ENCODE measurements around the gene UBE2K.
"Not testable (repeated sequence)": the region's sequence is repeated elsewhere in the genome, so short reads cannot be mapped to it uniquely, and the experiment has no call there.

The UBE2K gene

DNA sequence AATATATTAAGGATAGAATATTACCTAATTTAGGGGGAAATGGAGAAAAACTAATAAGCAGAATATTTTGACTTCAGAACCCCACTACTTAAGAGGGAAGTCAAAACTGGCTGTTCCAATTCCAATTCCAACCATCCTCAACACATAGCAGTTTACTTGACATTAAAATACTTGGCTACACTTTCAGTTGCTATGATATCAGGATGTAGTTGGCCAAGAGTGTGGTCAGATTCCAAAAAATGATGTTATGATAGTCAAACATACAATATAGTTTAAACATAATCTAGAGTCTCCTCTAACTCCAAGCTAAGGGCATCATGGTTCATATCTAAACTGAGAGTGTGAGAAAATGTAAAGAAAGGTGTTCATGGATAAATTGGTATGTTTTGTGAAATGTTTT is 42.7 kb upstream of the UBE2K start:
- H3K27ac ChIP-seq = no peak overlapping the region

GRCh38 chr4:39655876-39656275 is 42.1 kb upstream of the UBE2K start:
- Histone ChIP-seq H3K4me3 (ENCODE audit: low read depth, low read length) (no peak overlapping the region), H3K4me1 (no peaks in the 10 kb centered on the region), H3K4me2 (ENCODE audit: low read length) (no peak overlapping the region), H3K9ac (no peak overlapping the region), H3K79me2 (no peaks in the 10 kb centered on the region), H3K27ac (no peak overlapping the region), H3K36me3 (ENCODE audit: control insufficient read depth, insufficient read depth, low read length) (no peaks in the 10 kb centered on the region), H2AFZ (no peak overlapping the region), H3K27me3 (ENCODE audit: control insufficient read depth, insufficient read depth, low read length) (no peaks in the 10 kb centered on the region), H3K9me3 (ENCODE audit: control insufficient read depth, low read length) (no peaks in the 10 kb centered on the region)
- TF ChIP-seq CTCF (IDR thresholded peaks at IDR 0.05) = no peak

More for the DNA sequence above, 42.7 kb upstream of the UBE2K start:
- Histone ChIP-seq H3K36me3 (ENCODE audit: control insufficient read depth, insufficient read depth, low read length) (no peaks in the 10 kb centered on the region), H3K79me2 (no peaks in the 10 kb centered on the region), H3K4me3 (ENCODE audit: low read depth, low read length) (no peak overlapping the region), H3K9ac (no peak overlapping the region), H3K9me3 (ENCODE audit: control insufficient read depth, low read length) (no peaks in the 10 kb centered on the region), H3K4me1 (no peaks in the 10 kb centered on the region), H2AFZ (no peak overlapping the region), H3K27me3 (ENCODE audit: control insufficient read depth, insufficient read depth, low read length) (no peaks in the 10 kb centered on the region), H3K4me2 (ENCODE audit: low read length) (no peak overlapping the region)
- TF ChIP-seq CTCF (IDR thresholded peaks at IDR 0.05) = no peak

GRCh38 chr4:39656638-39657037 is 41.3 kb upstream of the UBE2K start:
- not testable (repeated sequence) for H3K4me3 ChIP-seq (ENCODE audit: low read depth, low read length); H3K27me3 ChIP-seq (ENCODE audit: control insufficient read depth, insufficient read depth, low read length); H3K27ac ChIP-seq; H3K4me1 ChIP-seq; H3K9ac ChIP-seq; H3K9me3 ChIP-seq (ENCODE audit: control insufficient read depth, low read length); H2AFZ ChIP-seq; H3K4me2 ChIP-seq (ENCODE audit: low read length); H3K79me2 ChIP-seq; H3K36me3 ChIP-seq (ENCODE audit: control insufficient read depth, insufficient read depth, low read length)

- Histone ChIP-seq H3K9ac (no peak overlapping the region), H3K79me2 (no peaks in the 10 kb centered on the region), H3K4me2 (ENCODE audit: low read length) (no peak overlapping the region), H3K4me3 (ENCODE audit: low read depth, low read length) (no peak overlapping the region), H3K9me3 (ENCODE audit: control insufficient read depth, low read length) (no peaks in the 10 kb centered on the region), H3K4me1 (no peaks in the 10 kb centered on the region), H3K36me3 (ENCODE audit: control insufficient read depth, insufficient read depth, low read length) (no peaks in the 10 kb centered on the region), H3K27ac (no peak overlapping the region), H2AFZ (no peak overlapping the region), H3K27me3 (ENCODE audit: control insufficient read depth, insufficient read depth, low read length) (no peaks in the 10 kb centered on the region)
- no peak for TF ChIP-seq CTCF (IDR thresholded peaks at IDR 0.05)
Measured at GRCh38 chr4:39657465-39657864, 40.5 kb upstream of the UBE2K start.

DNA sequence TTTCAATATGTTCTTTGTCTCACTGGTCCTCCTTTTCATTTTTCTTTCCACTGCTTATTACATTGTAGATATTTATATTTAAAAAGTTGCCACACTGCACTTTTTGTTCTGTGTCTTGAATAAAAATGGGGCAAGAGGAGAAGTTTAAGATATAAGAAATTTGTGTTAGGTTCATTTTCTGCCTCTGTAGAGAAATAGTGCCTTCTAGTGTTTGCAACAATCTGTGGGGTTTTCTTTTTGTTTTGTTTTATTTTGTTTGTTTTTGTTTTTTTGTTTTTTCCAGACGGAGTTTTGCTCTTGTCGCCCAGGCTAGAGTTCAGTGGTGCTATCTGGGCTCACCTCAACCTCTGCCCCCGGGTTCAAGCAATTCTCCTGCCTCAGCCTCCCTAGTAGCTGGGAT is 39.2 kb upstream of the UBE2K start:
- no peak overlapping the region for H2AFZ ChIP-seq
- H3K4me3 ChIP-seq (ENCODE audit: low read depth, low read length) = no peak overlapping the region
- no peak overlapping the region for H3K4me2 ChIP-seq (ENCODE audit: low read length)
- H3K9ac ChIP-seq = no peak overlapping the region
- H3K9me3 ChIP-seq (ENCODE audit: control insufficient read depth, low read length) = no peaks in the 10 kb centered on the region
- no peaks in the 10 kb centered on the region for H3K79me2 ChIP-seq
- H3K36me3 ChIP-seq (ENCODE audit: control insufficient read depth, insufficient read depth, low read length) = no peaks in the 10 kb centered on the region
- H3K27ac ChIP-seq = no peak overlapping the region
- no peak for TF ChIP-seq CTCF (IDR thresholded peaks at IDR 0.05)
- no peaks in the 10 kb centered on the region for H3K4me1 ChIP-seq
- H3K27me3 ChIP-seq (ENCODE audit: control insufficient read depth, insufficient read depth, low read length) = no peaks in the 10 kb centered on the region
